Gastrocnemius medialis (tissue), 4 donors: ENCODE results near the gene CAPZB.

Experiments used
- CTCF ChIP-seq, 5 experiments: fragments of 450-650 bp in 3 of 5; fragments of 200-600 bp in 2 of 5; sonication (generic) in 2 of 5; IDR thresholded peaks in 4 of 5; conservative IDR thresholded peaks in 1 of 5; 1 replicate in 4 of 5; 2 replicates in 1 of 5; pipeline ENCODE4 v1.5.1; 2016 to 2019; ENCODE audit warnings: antibody characterized with exemption in 5 of 5, mild to moderate bottlenecking in 3 of 5, moderate library complexity in 3 of 5
- POLR2A ChIP-seq, 2 donors: fragments of 450-650 bp; IDR thresholded peaks; one replicate each; pipeline ENCODE4 v1.6.1; 2017; ENCODE audit warnings: antibody characterized with exemption in 2 of 2, mild to moderate bottlenecking in 2 of 2, moderate library complexity in 2 of 2

GRCh38 chr1:19311931-19312781, 173.2 kb downstream of the CAPZB start, which contains the start of the genes AKR7A2 and SLC66A1:
- peak; percentile 13 to 36 (median 17) for TF ChIP-seq CTCF (IDR thresholded peaks at IDR 0.05 in 4 of 5, conservative IDR thresholded peaks at IDR 0.05 in 1 of 5)
- peak; percentile 91 to 92 for TF ChIP-seq POLR2A (IDR thresholded peaks at IDR 0.05)
